ENCODE measurements around the gene TRIM62.

- TF ChIP-seq CTCF (IDR thresholded peaks at IDR 0.05; ENCODE audit: low read depth, low read length, missing input control) (no peak), RAD21 (IDR thresholded peaks at IDR 0.05) (no peak), JUND (IDR thresholded peaks at IDR 0.05) (no peak), REST (IDR thresholded peaks at IDR 0.05) (no peak), YY1 (IDR thresholded peaks at IDR 0.05) (no peak), ZBTB33 (IDR thresholded peaks at IDR 0.05) (no peak), TAF1 (conservative IDR thresholded peaks at IDR 0.05) (no peak), NR2F2 (IDR thresholded peaks at IDR 0.05) (no peak), HNF4G (IDR thresholded peaks at IDR 0.05) (no peak), GABPA (IDR thresholded peaks at IDR 0.05 in 1 of 2, conservative IDR thresholded peaks at IDR 0.05 in 1 of 2) (no peak), SP1 (IDR thresholded peaks at IDR 0.05) (no peak), MAX (IDR thresholded peaks at IDR 0.05) (no peak), RXRA (IDR thresholded peaks at IDR 0.05) (no peak), FOXA1 (IDR thresholded peaks at IDR 0.05) (no peak)
Measured at GRCh38 chr1:33225586-33225985, 43.7 kb upstream of the TRIM62 start.
